ENCODE measurements around the gene C1D.

Gene C1D

DNA sequence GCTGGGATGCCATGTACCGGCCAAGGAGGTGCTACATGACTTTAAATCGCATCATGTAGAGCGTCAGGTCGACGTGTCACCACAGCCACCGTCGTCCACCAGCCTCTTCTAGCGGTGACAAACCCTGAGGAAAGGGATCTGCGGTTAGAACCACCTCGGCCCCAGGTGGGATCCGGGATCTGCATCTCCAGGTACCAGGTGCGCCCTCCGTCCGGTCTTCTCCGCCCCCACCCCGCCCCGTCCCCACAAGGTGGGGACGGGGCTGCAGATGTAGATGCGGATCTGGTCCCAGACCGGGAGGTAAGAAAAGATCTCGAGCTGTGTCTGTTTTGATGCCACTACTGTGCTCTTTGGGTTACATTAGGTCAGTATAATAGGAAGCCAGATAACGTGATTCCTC is 38.4 kb downstream of the C1D start:
- Histone ChIP-seq H3K27me3 (ENCODE audit: insufficient read depth, low read length) (no peaks in the 10 kb centered on the region), H3K9ac (ENCODE audit: low read length) (no peak overlapping the region), H2AFZ (ENCODE audit: low read length) (no peak overlapping the region), H3K4me3 (ENCODE audit: low read depth, low read length, poor library complexity, severe bottlenecking) (no peak overlapping the region), H3K4me1 (ENCODE audit: insufficient read depth, low read length, severe bottlenecking) (no peaks in the 10 kb centered on the region), H3K27ac (ENCODE audit: low read depth, low read length, poor library complexity, severe bottlenecking) (no peak overlapping the region), H3K79me2 (ENCODE audit: insufficient read depth, low read length) (no peaks in the 10 kb centered on the region), H4K20me1 (ENCODE audit: insufficient read depth, low read length) (no peaks in the 10 kb centered on the region), H3K4me2 (ENCODE audit: low read length) (no peak overlapping the region), H3K9me2 (ENCODE audit: low read depth, low read length) (no peaks in the 10 kb centered on the region), H3F3A (ENCODE audit: insufficient read depth, low read length) (no peaks in the 10 kb centered on the region), H3K36me3 (ENCODE audit: insufficient read depth, low read length) (no peaks in the 10 kb centered on the region), H3K9me3 (ENCODE audit: low read length) (no peaks in the 10 kb centered on the region)
- TF ChIP-seq, protein P1, sequence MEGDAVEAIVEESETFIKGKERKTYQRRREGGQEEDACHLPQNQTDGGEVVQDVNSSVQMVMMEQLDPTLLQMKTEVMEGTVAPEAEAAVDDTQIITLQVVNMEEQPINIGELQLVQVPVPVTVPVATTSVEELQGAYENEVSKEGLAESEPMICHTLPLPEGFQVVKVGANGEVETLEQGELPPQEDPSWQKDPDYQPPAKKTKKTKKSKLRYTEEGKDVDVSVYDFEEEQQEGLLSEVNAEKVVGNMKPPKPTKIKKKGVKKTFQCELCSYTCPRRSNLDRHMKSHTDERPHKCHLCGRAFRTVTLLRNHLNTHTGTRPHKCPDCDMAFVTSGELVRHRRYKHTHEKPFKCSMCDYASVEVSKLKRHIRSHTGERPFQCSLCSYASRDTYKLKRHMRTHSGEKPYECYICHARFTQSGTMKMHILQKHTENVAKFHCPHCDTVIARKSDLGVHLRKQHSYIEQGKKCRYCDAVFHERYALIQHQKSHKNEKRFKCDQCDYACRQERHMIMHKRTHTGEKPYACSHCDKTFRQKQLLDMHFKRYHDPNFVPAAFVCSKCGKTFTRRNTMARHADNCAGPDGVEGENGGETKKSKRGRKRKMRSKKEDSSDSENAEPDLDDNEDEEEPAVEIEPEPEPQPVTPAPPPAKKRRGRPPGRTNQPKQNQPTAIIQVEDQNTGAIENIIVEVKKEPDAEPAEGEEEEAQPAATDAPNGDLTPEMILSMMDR (IDR thresholded peaks at IDR 0.05; ENCODE audit: low read length), result no peak
- no peak for TF ChIP-seq EZH2 (IDR thresholded peaks at IDR 0.05; ENCODE audit: borderline replicate concordance, low read length)

DNA sequence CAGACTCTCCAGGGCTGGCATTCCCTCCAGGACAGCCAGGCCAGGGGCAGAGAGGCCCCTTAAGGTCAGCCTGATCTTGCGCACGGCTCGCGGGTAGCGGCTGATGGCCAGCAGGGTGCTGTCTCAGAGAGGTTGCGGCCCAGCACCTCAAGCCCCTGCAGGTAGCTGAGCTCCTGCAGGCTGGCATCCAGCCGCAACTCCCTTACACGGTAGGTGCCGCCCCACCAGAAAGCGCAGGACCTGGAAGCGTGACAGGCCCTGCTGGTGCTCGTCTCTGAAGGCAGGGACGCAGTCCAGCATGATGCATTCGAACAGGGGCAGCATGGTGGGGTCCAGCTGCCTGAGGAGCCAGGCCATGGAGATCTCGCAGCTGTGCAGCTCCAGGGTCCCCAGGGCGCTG is 38.9 kb downstream of the C1D start:
- no peaks in the 10 kb centered on the region for H3K79me2 ChIP-seq (ENCODE audit: insufficient read depth, low read length)
- H3F3A ChIP-seq (ENCODE audit: insufficient read depth, low read length), result no peaks in the 10 kb centered on the region
- H3K27ac ChIP-seq (ENCODE audit: low read depth, low read length, poor library complexity, severe bottlenecking), result no peak overlapping the region
- H3K4me2 ChIP-seq (ENCODE audit: low read length), result no peak overlapping the region
- no peaks in the 10 kb centered on the region for H3K27me3 ChIP-seq (ENCODE audit: insufficient read depth, low read length)
- no peaks in the 10 kb centered on the region for H3K36me3 ChIP-seq (ENCODE audit: insufficient read depth, low read length)
- no peaks in the 10 kb centered on the region for H3K9me2 ChIP-seq (ENCODE audit: low read depth, low read length)
- H3K4me3 ChIP-seq (ENCODE audit: low read depth, low read length, poor library complexity, severe bottlenecking), result no peak overlapping the region
- no peaks in the 10 kb centered on the region for H3K9me3 ChIP-seq (ENCODE audit: low read length)
- H3K4me1 ChIP-seq (ENCODE audit: insufficient read depth, low read length, severe bottlenecking), result no peaks in the 10 kb centered on the region
- no peak for TF ChIP-seq EZH2 (IDR thresholded peaks at IDR 0.05; ENCODE audit: borderline replicate concordance, low read length)
- TF ChIP-seq, protein P1 (IDR thresholded peaks at IDR 0.05; ENCODE audit: low read length), result no peak
- H3K9ac ChIP-seq (ENCODE audit: low read length), result no peak overlapping the region
- H2AFZ ChIP-seq (ENCODE audit: low read length), result no peak overlapping the region
- H4K20me1 ChIP-seq (ENCODE audit: insufficient read depth, low read length), result no peaks in the 10 kb centered on the region

DNA sequence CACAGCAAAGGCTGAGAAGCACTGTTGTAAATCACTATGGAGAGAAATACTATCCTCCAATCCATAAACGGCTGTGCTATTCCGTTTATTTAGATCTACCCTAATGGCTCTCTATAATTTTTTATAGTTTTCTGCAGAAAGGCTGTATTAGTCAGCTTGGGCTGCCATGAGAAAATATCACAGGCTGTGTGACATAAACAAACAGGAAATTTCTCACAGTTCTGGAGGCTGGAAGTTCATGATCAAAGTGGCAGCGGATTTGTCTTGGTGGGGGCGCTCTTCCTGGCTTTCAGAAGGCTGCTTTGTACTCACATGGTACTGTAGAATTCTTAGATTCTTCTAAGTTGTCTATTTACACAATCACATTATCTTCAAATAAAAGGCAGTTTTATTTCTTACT is 44.1 kb downstream of the C1D start:
- H3K4me2 ChIP-seq (ENCODE audit: low read length), result no peak overlapping the region
- no peak overlapping the region for H2AFZ ChIP-seq (ENCODE audit: low read length)
- H4K20me1 ChIP-seq (ENCODE audit: insufficient read depth, low read length), result no peaks in the 10 kb centered on the region
- H3K27me3 ChIP-seq (ENCODE audit: insufficient read depth, low read length), result no peaks in the 10 kb centered on the region
- no peaks in the 10 kb centered on the region for H3K9me3 ChIP-seq (ENCODE audit: low read length)
- H3K27ac ChIP-seq (ENCODE audit: low read depth, low read length, poor library complexity, severe bottlenecking), result no peak overlapping the region
- H3K9ac ChIP-seq (ENCODE audit: low read length), result no peak overlapping the region
- H3K4me1 ChIP-seq (ENCODE audit: insufficient read depth, low read length, severe bottlenecking), result no peaks in the 10 kb centered on the region
- H3K9me2 ChIP-seq (ENCODE audit: low read depth, low read length), result no peaks in the 10 kb centered on the region
- H3K36me3 ChIP-seq (ENCODE audit: insufficient read depth, low read length), result no peaks in the 10 kb centered on the region
- H3F3A ChIP-seq (ENCODE audit: insufficient read depth, low read length), result no peaks in the 10 kb centered on the region
- TF ChIP-seq, protein P1 (IDR thresholded peaks at IDR 0.05; ENCODE audit: low read length), result no peak
- TF ChIP-seq EZH2 (IDR thresholded peaks at IDR 0.05; ENCODE audit: borderline replicate concordance, low read length), result no peak
- H3K79me2 ChIP-seq (ENCODE audit: insufficient read depth, low read length), result no peaks in the 10 kb centered on the region
- no peak overlapping the region for H3K4me3 ChIP-seq (ENCODE audit: low read depth, low read length, poor library complexity, severe bottlenecking)
